ENCODE measurements around the gene POC1A.
"Not testable (repeated sequence)": the region's sequence is repeated elsewhere in the genome, so short reads cannot be mapped to it uniquely, and the experiment has no call there.

The POC1A gene

DNA sequence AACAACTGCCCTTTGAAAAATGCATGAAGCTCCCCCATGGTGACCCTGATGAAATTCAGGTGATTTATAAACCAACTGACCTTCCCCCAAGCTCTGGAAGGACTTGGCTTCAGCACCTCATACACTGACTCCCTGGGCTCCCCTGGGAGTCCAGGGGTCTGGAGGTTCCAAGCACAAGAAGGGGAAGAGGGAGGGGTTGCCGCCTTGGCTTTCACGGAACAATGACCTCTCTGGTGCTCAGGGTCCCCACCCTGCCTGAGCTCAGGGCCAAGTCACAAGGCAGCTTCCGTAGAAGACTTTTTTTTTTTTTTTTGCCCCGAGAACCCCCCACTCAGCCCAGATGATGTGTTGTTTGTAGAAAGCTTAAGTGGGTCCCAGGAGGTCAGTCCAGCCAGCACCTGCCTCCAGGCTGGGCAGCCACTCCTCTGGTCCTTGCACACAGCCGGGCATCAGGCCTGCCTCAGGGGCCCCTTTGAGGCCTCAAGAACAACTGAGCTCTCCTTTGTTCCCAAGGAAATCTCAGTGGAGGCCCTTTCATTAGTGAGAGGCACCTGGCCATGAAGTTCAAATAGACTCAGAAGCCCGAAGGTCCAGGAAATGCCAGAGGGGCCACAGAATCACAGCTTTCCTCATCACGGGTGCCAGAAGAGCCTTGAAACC, 29.7 kb upstream of the POC1A start:
- DNase-seq (ENCODE audit: low read depth) = no peak

DNA sequence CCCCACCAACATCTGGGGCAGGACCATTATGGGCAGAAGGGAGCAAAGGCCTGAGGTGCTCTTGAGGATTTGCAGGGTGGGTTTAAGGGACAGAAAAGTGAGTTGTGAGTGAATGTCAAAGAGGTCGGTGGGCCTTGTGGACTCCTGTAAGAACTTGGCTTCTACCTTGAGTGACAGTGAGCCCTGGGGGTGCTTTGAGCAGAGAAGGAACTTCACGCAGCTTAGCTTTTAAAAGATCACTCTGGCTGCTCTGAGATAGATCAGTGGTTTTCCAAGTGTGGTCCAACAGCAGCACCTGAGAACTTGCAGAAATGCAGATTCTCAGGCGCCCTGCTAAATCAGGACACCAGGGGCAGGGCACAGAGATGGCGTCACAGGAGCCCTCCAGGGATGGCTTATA, 28.5 kb upstream of the POC1A start:
- DNase-seq (ENCODE audit: low read depth) = no peak

DNA sequence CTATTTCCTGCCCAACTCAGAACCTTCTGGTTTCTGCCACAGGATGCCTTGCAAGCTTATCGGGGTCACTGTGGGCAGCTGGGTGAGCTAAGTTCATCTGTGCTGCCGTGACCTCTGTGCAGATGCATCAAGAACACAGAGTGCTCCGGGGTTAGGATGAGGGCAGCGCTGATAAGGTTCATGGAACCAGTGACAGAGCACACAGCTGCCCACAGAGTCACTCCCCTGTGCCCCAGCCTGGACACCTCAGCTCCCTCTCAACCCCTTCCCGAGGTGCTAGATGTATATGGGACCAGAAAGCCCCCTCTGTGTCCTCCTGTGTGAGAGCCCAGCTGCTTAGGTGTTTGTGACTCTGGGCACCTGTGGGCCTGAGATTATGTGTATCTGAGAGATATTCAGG, 28.0 kb upstream of the POC1A start:
- no peak for DNase-seq (ENCODE audit: low read depth)

DNA sequence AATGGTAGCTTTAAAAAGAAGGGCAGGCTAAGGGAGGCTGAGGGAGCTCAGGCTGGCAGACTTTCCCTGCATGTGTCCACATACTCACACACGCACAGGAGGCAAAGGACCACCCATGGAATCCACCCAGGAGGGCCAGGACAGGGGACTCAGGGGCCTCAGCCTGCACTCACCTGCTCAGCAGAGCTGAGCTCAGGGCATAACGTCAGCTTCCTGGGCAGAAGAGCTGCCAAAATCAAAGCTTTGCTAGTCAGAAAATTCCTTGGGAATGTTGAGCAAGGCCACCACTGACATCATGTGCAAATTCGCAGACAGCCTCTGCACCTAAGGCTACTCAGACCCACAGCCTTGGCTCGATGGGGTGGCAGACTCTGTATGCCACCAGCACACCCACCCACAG, 27.3 kb upstream of the POC1A start:
- DNase-seq (ENCODE audit: low read depth) = no peak

DNA sequence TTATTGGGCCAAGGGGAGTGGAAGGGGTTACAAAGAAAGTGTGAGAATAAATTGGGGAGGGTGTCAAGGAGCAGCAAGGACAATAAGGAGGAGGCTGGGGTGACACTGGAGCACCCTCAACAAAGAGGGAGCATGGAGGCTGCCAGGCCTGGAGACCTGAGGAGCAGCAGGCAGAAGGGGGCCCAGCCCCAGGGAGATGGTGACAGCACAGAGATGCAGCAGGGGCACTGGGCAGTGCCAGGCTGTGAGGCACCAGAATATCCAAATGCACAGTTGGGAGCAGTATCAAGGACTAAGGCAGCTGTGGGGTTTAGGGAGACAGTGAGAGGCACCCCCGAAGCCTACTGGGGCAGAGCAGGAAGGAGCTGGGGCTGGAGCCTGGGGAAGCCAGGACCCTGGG, 24.3 kb upstream of the POC1A start:
- no peak for DNase-seq (ENCODE audit: low read depth)

DNA sequence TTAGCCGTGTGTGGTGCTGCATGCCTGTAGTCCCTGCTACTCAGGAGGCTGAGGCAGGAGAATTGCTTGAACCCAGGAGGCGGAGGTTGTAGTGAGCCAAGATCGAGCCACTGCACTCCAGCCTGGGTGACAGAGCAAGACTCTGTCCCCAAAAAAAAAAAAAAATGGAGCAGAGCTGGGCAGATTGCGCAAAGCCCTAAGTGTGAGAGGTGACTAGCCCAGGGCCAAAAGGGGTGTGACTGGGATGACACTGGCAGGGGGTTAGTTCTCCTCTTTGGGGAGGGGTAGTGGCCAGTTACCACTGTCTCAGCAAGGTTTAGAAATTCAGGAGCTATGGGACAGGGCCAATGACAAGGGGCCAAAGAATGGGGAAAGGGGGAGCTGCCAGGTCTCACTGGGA, 23.9 kb upstream of the POC1A start:
- not testable (repeated sequence) for DNase-seq (ENCODE audit: low read depth)

DNA sequence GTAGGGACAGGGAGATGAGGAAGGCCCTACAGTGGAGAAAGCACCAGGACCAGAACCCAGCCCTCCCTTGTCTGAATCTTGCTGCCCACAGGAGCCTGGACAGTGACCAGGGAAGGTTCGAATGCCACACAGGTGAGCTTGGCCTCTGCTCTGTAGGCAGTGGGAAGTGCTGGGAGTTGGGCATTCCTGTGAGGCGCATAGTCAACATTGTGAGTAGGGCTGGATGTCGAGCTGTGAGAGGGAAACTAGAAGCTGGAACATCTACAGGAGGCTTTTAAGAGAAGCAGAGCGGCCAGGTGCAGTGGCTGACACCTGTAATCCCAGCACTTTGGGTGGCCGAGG, 23.4 kb upstream of the POC1A start:
- DNase-seq (ENCODE audit: low read depth) = no peak

DNA sequence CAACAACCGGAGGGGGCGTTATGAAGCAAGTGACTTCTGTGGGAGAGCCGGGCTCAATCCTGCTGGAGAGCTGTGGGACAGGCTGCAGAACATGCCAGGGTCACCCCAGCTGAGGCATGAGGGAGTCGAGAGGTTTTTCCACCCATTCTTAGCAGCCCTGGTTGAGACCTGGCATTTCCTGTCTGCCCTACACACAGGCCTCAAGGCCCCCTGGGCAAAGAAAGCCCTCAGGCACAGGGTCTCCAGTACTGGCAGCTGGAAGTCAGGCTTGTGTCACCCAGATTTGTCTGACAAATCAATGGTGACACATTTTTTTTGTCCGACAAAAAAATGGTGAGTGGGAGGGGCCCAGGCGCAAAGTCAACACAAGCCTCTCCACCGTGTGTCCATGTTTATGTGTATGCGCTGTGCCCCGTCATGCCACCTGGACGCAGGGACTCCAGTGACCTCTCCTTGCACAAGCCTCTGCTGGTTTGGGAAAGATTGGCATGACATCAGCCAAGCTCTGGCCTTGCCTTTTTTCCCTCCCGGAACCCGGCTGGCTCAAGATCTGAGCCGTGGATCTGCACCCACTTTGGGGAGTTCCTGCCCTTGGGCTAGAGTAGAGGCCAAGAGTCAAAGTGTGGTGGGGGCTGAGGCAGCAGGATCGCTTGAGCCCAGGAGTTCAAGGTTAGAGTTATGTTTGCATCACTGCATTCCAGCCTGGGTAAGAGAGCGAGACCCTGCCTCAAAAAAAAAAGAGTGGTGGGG, 22.9 kb upstream of the POC1A start:
- DNase-seq (ENCODE audit: low read depth) = no peak

DNA sequence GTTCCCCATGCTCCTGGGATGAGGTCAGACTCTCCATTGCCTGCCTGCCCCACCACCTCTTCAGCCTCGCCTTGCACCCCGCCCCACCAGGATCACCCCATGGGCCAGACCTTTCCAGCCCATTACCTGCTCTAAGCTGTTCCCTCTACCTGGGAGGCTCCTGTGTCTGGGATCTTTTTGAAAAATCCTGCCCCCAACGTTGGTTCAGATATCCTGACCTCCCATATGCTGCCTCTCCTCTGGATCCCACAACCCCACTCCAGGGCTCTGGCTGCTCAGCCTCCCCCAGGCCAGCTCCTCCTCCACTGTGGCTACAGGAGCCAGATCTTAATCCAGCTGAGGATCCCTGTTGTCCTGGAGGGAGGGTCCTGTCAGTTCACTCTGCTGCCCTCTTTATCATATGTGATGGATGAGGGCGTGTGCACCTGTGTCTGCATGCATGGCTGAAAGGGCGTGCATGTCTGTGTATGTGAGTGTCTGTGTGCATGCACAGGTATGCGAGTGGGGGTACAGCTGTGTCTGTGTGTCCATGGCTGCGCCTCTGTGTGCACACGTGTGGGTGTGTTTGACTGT, 22.0 kb upstream of the POC1A start:
- DNase-seq (ENCODE audit: low read depth) = no peak

DNA sequence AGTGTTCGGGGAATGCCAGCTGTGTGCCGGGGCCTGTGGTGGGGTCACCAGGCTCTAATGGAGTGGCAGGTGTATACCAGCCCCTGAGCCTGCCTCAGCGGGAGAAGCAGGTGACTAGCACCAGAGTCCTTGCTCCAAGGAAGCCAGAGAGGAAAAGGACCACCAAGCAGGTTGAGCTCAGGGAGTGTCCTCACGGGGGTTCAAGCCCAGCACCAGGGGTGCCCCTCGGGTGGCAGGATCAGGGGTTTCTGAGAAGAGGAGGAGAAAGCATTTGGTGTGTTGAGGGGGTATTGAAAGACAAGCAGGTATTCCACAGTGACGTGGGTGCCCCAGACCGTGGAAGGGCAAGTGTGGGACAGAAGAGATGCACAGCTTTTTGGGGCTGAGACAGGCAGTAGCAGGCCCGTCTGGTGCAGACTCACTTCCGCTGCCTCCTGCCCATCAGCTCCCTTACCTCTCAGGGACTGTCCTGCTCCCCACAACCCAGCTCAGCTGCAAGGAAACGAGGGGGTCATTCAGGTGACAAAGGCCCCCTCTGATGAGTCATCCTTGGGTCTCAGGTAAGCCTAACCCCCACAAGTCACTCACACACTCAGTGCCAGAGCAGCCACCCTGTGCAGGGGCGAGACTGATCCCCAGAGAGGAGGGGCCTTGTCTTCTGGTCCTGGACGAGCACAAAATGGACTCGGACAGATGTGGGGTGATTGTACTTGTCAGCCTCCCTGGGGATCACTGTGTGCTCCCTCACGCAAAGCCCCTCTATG, 21.4 kb upstream of the POC1A start:
- no peak for DNase-seq (ENCODE audit: low read depth)

DNA sequence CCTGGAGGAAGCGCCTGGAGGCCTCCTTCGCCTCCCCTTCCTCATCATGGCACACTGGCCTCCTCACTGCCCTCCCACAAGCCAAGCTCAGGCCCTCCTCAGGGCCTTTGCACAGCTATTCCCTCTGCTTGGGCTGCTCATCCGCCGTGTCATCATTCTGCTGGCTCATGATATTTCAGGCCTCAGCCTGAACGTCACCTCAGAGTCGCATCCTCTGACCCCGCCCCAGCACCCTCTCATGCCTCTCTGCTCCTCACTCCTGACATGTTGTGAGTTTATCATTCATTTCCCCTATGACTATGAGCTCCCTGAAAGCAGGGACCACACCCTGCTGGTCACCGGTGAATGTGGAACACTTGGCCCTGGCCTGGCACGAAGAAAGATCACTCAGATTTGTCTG, 20.7 kb upstream of the POC1A start:
- DNase-seq (ENCODE audit: low read depth) = no peak

DNA sequence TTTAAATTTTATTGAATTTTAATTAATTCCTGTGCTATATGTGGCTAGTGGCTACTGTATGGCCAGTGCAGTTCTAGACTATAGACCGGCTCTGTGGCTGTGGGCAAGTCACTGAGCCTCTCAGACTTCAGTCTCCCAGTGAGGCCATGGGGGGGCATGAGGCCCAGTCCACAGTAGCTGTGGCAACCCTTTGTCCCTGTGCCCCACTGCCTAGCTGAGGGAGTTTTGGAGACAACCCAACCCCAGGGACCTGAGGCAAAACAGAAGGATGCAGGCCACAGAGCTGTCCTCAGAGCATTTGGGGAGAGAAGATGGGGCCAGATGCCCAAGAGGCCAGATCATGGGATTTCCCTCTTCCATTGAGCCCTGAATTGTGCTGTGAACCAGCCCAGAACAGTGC, 18.9 kb upstream of the POC1A start:
- no peak for DNase-seq (ENCODE audit: low read depth)

DNA sequence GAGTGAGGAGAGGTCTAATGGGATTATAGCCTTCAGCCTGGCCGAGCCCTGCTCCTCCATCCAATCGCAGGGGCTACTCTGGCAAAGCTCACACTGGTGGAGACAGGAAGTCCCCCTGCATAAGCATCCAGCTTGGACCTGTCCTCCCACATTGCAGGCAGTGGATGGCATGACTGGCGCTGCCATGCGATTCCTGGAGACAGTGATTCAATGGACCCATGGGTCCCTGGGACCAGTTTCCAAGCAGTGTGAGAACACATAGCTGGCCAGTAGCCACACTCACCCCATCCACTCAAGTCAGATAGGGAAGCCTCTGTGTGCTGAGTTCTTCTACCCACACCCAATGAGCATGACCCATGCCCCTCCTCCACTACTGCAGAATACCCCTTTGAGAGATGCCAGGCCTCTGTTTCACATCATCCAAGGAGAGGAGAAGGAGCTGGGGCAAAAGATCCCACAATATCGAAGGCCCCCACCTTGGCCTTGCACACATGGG, 18.1 kb upstream of the POC1A start:
- DNase-seq (ENCODE audit: low read depth) = no peak

DNA sequence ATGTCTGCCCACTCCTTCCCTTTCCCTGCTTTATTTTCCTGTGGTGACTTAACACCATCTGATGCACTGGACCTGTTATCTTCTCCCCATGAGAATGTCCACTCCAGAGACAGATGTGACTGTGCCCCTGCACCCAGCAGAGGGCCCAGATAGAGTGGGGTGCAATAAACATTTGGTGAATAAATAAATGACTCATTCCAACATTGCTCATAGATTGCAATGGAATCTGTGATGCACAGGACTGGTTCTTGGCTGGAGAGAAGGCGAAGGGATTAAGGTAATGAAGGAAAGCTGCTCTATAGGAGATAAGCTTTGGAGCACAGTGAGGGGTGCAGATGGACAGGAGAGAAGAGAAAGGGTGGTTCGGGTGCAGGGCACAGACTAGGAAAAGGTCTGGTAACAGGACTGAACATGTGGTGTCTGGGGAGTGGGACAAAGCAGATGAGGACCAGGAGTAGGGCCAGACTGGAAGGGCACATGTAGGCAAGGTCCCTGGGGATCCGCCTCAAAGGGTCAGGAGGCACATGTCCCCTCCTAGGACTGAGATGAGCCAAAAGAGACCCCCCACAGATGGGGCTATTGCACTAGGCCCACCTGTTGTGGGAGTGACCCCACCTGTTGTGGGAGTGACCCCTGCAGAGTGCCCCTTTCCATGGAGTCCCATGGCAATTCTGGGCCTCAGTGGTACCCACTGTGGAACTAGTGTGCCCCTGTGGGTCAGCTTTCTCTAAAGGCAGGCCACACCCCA, 17.5 kb upstream of the POC1A start:
- DNase-seq (ENCODE audit: low read depth) = no peak

DNA sequence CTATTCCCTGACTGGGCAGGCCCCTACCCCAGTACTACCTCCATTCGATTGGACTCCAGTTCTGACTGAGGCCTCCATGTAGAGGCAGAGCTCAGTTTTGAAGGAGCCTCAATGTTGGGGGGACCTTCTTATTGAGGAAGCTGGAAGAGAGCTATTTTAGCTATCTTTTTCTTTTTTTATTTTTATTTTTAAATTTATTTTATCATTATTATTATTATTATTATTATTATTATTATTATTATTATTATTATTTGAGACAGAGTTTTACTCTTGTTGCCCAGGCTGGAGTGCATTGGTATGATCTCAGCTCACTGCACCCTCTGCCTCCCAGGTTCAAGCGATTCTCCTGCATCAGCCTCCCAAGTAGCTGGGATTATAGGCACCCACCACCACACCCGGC, 16.0 kb upstream of the POC1A start:
- not testable (repeated sequence) for DNase-seq (ENCODE audit: low read depth)

DNA sequence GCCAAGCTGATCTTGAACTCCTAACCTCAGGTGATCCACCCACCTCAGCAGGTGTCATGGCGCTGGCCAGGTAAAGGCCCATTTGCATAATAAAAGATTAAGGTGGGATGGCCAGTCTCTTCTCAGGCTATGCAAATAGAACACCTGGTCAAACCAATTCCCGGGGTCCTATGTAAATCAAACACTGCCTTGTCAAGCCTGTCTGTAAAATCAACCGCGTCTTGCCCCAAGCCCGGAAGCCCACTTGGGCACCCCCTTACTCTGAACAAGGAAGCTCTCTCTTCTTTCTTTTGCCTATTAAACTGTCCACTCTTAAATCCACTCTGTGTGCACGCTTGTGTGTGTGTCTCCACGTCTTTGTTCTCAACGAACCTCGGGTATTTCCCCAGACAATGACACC, 13.0 kb upstream of the POC1A start:
- no peak for DNase-seq (ENCODE audit: low read depth)

DNA sequence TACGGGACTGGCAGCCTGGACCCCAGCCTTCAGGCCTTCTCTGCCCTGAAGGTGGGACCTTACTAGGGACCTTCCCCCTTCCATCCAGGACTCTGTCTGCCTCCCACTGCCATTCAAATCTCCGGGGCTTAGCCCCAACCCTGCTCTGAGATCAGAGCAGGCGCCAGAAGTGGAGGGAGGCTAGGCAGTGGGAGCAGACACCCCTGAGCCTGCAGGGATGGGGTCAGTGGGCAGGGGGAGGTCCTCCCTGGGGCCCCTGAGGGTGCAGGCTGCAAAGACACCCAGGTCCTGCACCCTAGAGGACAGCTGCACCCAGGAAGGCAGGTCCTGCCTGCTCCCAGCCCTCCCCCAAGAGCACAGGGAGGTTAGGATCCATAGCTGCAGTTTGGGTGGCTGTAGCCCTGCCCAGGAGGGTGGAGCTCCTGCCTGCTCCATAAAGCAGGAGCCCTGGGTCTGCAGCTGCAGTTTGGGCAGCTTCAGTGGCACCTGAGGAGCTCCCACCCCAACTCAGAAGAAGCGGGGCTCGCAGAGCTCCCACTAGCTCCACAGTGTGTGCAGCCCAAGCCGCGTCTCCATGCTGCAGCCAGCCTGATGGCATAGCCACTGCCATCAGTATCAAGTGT, 8.1 kb upstream of the POC1A start:
- DNase-seq (ENCODE audit: low read depth) = no peak

DNA sequence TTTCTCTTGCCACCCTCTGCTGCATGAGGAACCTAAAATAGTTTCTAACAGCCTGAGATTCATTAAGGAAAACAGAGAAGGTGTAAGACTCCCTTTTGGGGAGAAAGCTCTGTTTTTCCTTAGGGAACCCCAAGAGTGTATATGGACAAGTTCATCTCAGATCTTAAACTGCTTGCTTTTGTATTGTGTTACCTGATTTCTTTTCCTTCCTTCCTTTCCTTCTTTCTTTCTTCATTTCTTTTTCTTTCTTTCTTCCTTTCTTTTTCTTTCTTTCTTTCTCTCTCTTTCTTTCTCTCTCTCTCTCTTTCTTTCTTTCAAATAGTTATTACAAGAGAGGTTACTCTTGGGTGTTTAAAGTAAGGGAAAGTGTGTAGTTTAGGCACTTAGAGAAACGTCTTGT, 5.3 kb upstream of the POC1A start:
- no peak for DNase-seq (ENCODE audit: low read depth)

DNA sequence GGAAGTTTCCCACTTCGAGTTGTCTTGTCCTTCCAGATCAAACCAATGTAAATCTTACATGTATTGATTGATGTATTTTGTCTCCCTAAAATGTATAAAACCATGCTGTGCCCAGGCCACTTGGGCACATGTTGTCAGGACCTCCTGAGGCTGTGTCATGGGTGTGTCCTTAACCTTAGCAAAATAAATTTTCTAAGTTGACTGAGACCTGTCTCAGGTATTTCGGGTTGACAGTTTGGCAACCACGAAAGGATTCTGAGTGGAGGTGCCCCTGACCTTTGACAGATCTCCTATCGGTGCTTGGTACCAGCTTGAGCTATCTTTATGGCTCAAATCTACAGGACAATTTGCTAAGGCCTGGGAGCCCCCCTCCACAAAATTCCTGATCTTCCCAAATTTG, 1.7 kb upstream of the POC1A start:
- no peak for DNase-seq (ENCODE audit: low read depth)

DNA sequence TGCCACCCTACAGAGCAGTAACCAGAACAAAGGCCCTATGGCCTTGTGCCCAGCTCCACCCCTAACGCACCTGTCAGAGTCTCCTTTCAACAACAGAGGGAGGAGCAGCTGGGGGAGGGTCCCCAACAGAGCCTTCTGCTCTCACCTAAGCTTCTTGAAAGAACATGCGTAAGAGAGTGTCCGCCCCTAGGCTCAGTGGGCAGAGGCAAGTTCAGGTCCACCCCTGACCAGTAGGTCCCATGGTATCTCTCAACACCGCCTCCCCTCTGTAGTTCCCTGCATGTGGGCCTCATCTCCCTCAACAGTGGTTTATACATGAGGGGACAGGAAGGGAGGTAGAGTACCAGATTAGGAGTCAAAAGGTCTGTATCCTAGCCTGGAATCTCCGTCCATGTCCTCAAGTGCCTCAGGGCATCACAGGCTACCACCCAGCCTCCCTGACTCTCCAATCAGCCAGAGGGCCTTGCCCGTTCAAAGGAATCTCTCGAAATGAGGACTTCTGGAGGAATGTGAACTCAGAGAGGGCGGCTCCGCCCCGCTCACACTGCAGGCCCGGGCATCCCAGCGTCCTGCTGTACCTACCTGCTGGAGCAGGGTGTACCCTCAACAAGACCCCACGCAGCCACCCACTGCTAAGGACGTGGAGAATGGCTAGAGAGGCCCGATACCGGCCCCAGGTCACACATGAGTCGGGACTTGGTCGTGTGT, 680 bp downstream of the POC1A start:
- no peak for DNase-seq (ENCODE audit: low read depth)

DNA sequence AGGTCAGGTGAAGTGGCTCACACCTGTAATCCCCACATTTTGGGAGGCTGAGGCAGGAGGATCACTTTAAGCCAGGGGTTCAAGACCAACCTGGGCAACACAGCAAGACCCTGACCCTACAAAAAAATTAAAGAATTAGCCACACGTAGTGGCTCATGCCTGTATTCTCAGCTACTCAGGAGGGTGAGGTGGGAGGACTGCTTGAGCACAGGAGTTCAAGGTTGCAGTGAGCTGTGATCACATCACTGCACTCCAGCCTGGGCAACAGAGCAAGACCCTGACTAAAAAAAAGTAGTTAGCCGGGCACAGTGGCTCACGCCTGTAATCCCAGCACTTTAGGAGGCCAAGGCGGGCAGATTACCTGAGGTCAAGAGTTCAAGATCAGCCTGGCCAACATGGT, 2.2 kb downstream of the POC1A start:
- not testable (repeated sequence) for DNase-seq (ENCODE audit: low read depth)

Measured in activated T-cell treated with anti-CD3 and anti-CD28 coated beads for 24 hours (primary cell).